H1 (cell line): ENCODE data around the gene NYAP2. TPM values are rescaled to one million over a fixed set of nuclear protein-coding genes. Genes with fewer than 3 reads are reported as not detected.

ENCODE experiments used
- CTCF ChIA-PET: fragments of 300-600 bp; sonication (Branson Sonifier 250); formaldehyde crosslinking; loops from one replicate; lab custom pipeline; 2021; ENCODE audit not compliant: partially characterized antibody; lab: Charles Lee
- POLR2A ChIA-PET: fragments of 300-600 bp; sonication (Branson Sonifier 250); formaldehyde crosslinking; loops from one replicate; lab custom pipeline; 2021; ENCODE audit warnings: inconsistent platforms; ENCODE audit not compliant: partially characterized antibody; lab: Charles Lee
- DNase-seq, 2 experiments: peaks; one replicate each; pipeline versions ENCODE4 v3.0.0 to v3.0.0-alpha.2; 2010 to 2022; ENCODE audit warnings: low spot score in 2 of 2, low read depth in 1 of 2, mixed read lengths in 1 of 2
- FAIRE-seq: peaks from 2 replicates; lab custom pipeline; 2011; peaks lifted over from hg19 to GRCh38; lab: Jason Lieb, UNC
- H2AFZ ChIP-seq: 2 replicates; pipeline ENCODE4 v1.8.1; 2012; ENCODE audit warnings: low read length, inconsistent platforms
- H2AK5ac ChIP-seq: 2 replicates; pipeline ENCODE4 v1.6.1; 2013; ENCODE audit warnings: low read depth, low read length
- H2BK120ac ChIP-seq: replicated peaks from 2 replicates; pipeline ENCODE3; 2013; ENCODE audit warnings: low read depth, low read length, inconsistent platforms
- H2BK12ac ChIP-seq: 2 replicates; pipeline ENCODE4 v1.6.1; 2013; ENCODE audit warnings: low read depth, low read length
- H2BK15ac ChIP-seq: 2 replicates; pipeline ENCODE4 v1.6.1; 2013; ENCODE audit warnings: low read length
- H2BK20ac ChIP-seq: 2 replicates; pipeline ENCODE4 v1.6.1; 2013; ENCODE audit warnings: low read length
- H2BK5ac ChIP-seq: 2 replicates; pipeline ENCODE4 v1.6.1; 2013; ENCODE audit warnings: low read depth, low read length
- H3K14ac ChIP-seq: 2 replicates; pipeline ENCODE4 v1.6.1; 2013; ENCODE audit warnings: inconsistent platforms; ENCODE audit not compliant: insufficient read length
- H3K18ac ChIP-seq: 2 replicates; pipeline ENCODE4 v1.6.1; 2013; ENCODE audit warnings: low read length; ENCODE audit errors: extremely low read depth
- H3K23ac ChIP-seq: 2 replicates; pipeline ENCODE4 v1.6.1; 2013; ENCODE audit warnings: inconsistent platforms; ENCODE audit not compliant: insufficient read length
- H3K23me2 ChIP-seq: 2 replicates; pipeline ENCODE4 v1.6.1; 2013; ENCODE audit warnings: low read depth, low read length
- H3K27ac ChIP-seq: 2 replicates; pipeline ENCODE4 v1.6.1; 2011; ENCODE audit warnings: low read depth, low read length, inconsistent platforms
- H3K27me3 ChIP-seq, 4 experiments: replicated peaks in 1 of 4; 1 replicate in 1 of 4; 2 replicates in 3 of 4; pipeline versions ENCODE4 v1.6.1 to v1.8.1; 2011 to 2013; ENCODE audit warnings: low read length in 3 of 4, mild to moderate bottlenecking in 3 of 4, inconsistent platforms in 2 of 4, mixed read lengths in 2 of 4, moderate library complexity in 1 of 4; ENCODE audit not compliant: control insufficient read depth in 3 of 4, insufficient read depth in 3 of 4; ENCODE audit errors: extremely low read depth in 1 of 4
- H3K36me3 ChIP-seq, 4 experiments: 2 replicates each; pipeline versions ENCODE4 v1.6.1 to v1.8.1; 2011 to 2013; ENCODE audit warnings: mild to moderate bottlenecking in 4 of 4, low read length in 3 of 4, moderate library complexity in 2 of 4, control low read depth in 1 of 4, inconsistent platforms in 1 of 4; ENCODE audit not compliant: insufficient read depth in 4 of 4, control insufficient read depth in 2 of 4
- H3K4ac ChIP-seq: replicated peaks from 2 replicates; pipeline ENCODE3; 2013; ENCODE audit warnings: low read length, low read depth, mixed read lengths, inconsistent platforms; ENCODE audit not compliant: insufficient read length
- H3K4me1 ChIP-seq, 4 experiments: replicated peaks in 1 of 4; 1 replicate in 1 of 4; 2 replicates in 3 of 4; pipeline versions ENCODE4 v1.6.1 to v1.8.1; 2011 to 2013; ENCODE audit warnings: low read length in 3 of 4, inconsistent platforms in 2 of 4, mixed read lengths in 1 of 4; ENCODE audit not compliant: insufficient read depth in 4 of 4, control insufficient read depth in 3 of 4
- H3K4me2 ChIP-seq, 2 experiments: 2 replicates each; pipeline versions ENCODE4 v1.6.1 to v1.8.1; 2011 to 2013; ENCODE audit warnings: low read depth in 2 of 2, low read length in 2 of 2, control low read depth in 1 of 2, inconsistent platforms in 1 of 2, mild to moderate bottlenecking in 1 of 2; ENCODE audit not compliant: insufficient read depth in 1 of 2
- H3K4me3 ChIP-seq, 4 experiments: fragments of 200-600, 300-600 bp in 1 of 4; sonication (generic), shearing (Covaris generic), sonication (Bioruptor Twin) in 1 of 4; 2 replicates each; pipeline versions ENCODE4 v1.5.1 to v1.8.1; 2011 to 2016; ENCODE audit warnings: low read length in 4 of 4, low read depth in 3 of 4, control low read depth in 2 of 4, inconsistent platforms in 2 of 4, mild to moderate bottlenecking in 2 of 4, mixed read lengths in 1 of 4, moderate library complexity in 1 of 4; ENCODE audit not compliant: insufficient read depth in 2 of 4; ENCODE audit errors: extremely low read depth in 1 of 4
- H3K56ac ChIP-seq: replicated peaks from 2 replicates; pipeline ENCODE3; 2013; ENCODE audit warnings: low read depth, mild to moderate bottlenecking, mixed read lengths, low read length, inconsistent platforms; ENCODE audit not compliant: insufficient read length
- H3K79me1 ChIP-seq: 2 replicates; pipeline ENCODE4 v1.6.1; 2013; ENCODE audit warnings: low read depth, low read length, control low read depth
- H3K79me2 ChIP-seq, 2 experiments: 2 replicates each; pipeline versions ENCODE4 v1.6.1 to v1.8.1; 2012 to 2013; ENCODE audit warnings: low read length in 2 of 2, mild to moderate bottlenecking in 2 of 2, inconsistent platforms in 1 of 2; ENCODE audit not compliant: insufficient read depth in 2 of 2, control insufficient read depth in 1 of 2
- H3K9ac ChIP-seq, 4 experiments: replicated peaks in 1 of 4; 1 replicate in 1 of 4; 2 replicates in 3 of 4; pipeline versions ENCODE4 v1.6.1 to v1.8.1; 2011 to 2013; ENCODE audit warnings: low read depth in 3 of 4, low read length in 3 of 4, control low read depth in 2 of 4, mild to moderate bottlenecking in 2 of 4, moderate library complexity in 2 of 4, inconsistent platforms in 1 of 4; ENCODE audit errors: extremely low read depth in 1 of 4
- H3K9me3 ChIP-seq, 2 experiments: 2 replicates each; pipeline versions ENCODE4 v1.6.1 to v1.8.1; 2012 to 2013; ENCODE audit warnings: mild to moderate bottlenecking in 2 of 2, moderate library complexity in 2 of 2, control low read depth in 1 of 2, inconsistent platforms in 1 of 2, low read depth in 1 of 2, low read length in 1 of 2, mixed read lengths in 1 of 2; ENCODE audit not compliant: insufficient read depth in 2 of 2
- H4K20me1 ChIP-seq, 2 experiments: replicated peaks in 1 of 2; 2 replicates each; pipeline versions ENCODE3 to v1.8.1; 2011 to 2013; ENCODE audit warnings: inconsistent platforms in 2 of 2, low read length in 2 of 2, mild to moderate bottlenecking in 1 of 2; ENCODE audit not compliant: insufficient read depth in 2 of 2, control insufficient read depth in 1 of 2
- H4K5ac ChIP-seq: 2 replicates; pipeline ENCODE4 v1.6.1; 2013; ENCODE audit warnings: low read length, low read depth, mixed read lengths, inconsistent platforms; ENCODE audit not compliant: insufficient read length
- H4K8ac ChIP-seq: 2 replicates; pipeline ENCODE4 v1.8.0; 2013; ENCODE audit warnings: mild to moderate bottlenecking, moderate library complexity, low read length, inconsistent platforms; ENCODE audit not compliant: insufficient read depth; ENCODE audit errors: extremely low read depth
- H4K91ac ChIP-seq: replicated peaks from 2 replicates; pipeline ENCODE3; 2013; ENCODE audit warnings: low read length, mixed read lengths, inconsistent platforms; ENCODE audit not compliant: insufficient read length
- HDAC6 ChIP-seq: IDR thresholded peaks from one replicate; pipeline ENCODE4 v1.7.1; 2012; ENCODE audit warnings: low read depth, mild to moderate bottlenecking, inconsistent platforms, low read length, moderate library complexity
- KDM4A ChIP-seq: IDR thresholded peaks from one replicate; pipeline ENCODE4 v1.7.1; 2012; ENCODE audit warnings: low read depth, mild to moderate bottlenecking, moderate library complexity, low read length, inconsistent platforms; ENCODE audit not compliant: severe bottlenecking
- MAFK ChIP-seq: IDR thresholded peaks from 2 replicates; pipeline ENCODE4 v1.6.1; 2012; ENCODE audit warnings: low read depth, mild to moderate bottlenecking, improper control_type of control experiment, low read length
- RFX5 ChIP-seq: IDR thresholded peaks from 2 replicates; pipeline ENCODE4 v1.6.1; 2011; ENCODE audit warnings: low read depth, low read length, improper control_type of control experiment, borderline replicate concordance
- SIX5 ChIP-seq: IDR thresholded peaks from 2 replicates; pipeline ENCODE4 v1.6.1; 2011; ENCODE audit warnings: mild to moderate bottlenecking, low read depth, low read length
- SP4 ChIP-seq: IDR thresholded peaks from 2 replicates; pipeline ENCODE4 v1.6.1; 2012; ENCODE audit warnings: low read length, inconsistent platforms
- TAF7 ChIP-seq: optimal IDR thresholded peaks from 2 replicates; pipeline ENCODE3; 2011; ENCODE audit warnings: low read depth, mild to moderate bottlenecking, inconsistent platforms, low read length, moderate library complexity, borderline replicate concordance
- WGBS, 2 experiments: shearing (Covaris generic) in 1 of 2; methylation state at CpG; one replicate each; pipeline versions ENCODE4 v1.1.6 to v1.1.7; 2013 to 2015; ENCODE audit warnings: low lambda C conversion rate in 2 of 2, mixed read lengths in 2 of 2, inconsistent platforms in 1 of 2, low coverage in 1 of 2, missing lambda C conversion rate in 1 of 2; ENCODE audit not compliant: insufficient replicate concordance in 2 of 2, insufficient coverage in 1 of 2, insufficient read length in 1 of 2; ENCODE audit errors: extremely low coverage in 1 of 2, missing lambda C conversion rate in 1 of 2; 5-methylcytosine and 5-hydroxymethylcytosine counted together
- polyA plus RNA-seq, 7 experiments: library from polyadenylated mRNA; depleted of rRNA in 3 of 7; stranded (reverse) in 5 of 7; unstranded in 2 of 7; fragments of >200 nt in 5 of 7; fragments of 200-250 nt in 2 of 7; gene quantifications; 1 replicate in 5 of 7; 2 replicates in 1 of 7; 4 replicates in 1 of 7; pipeline versions ENCODE4 v1.2.1 to v1.2.3, GENCODE V29; 2011 to 2013; ENCODE audit warnings: missing spikeins in 2 of 7, mixed read lengths in 2 of 7
- total RNA-seq: library from RNA; stranded (reverse); fragmentation: NEBNext Ultra II Directional; extraction: Animal tissue kit (Norgen Biotek cat#: 25700); gene quantifications from 2 replicates; pipeline ENCODE4 v1.2.1, GENCODE V29; 2021

Gene NYAP2
- total and polyA plus RNA-seq, 2 of the 8 experiments (the other 6 are each of a cell fraction or from before 2014, with no cell fraction given), result not detected

DNA sequence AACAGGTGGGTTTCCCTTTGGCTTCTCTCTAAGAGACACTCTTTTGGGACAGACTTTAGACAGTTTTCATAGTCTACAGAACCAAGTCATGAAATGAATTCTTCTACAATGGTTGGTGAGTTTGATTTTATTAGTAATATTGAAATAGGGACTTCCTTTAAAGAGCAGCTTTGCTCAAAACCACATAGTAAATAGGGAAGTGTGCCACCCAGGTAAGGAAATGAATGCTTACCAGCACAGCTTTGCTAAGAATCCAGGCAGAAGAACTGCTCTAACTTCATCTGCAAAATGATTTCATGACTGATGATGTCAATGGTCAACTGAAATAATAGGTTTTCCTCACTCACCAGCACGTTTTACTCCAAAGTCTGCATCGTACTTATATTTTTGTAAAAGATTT, 89.2 kb downstream of the NYAP2 start:
- WGBS, 2 experiments, result 82% methylated on average over 2 of the region's 2 CpGs; no CpG with 5 or more reads in 1 of the 2 experiments
- no peak overlapping the region for H2BK20ac ChIP-seq
- no peak for TF ChIP-seq HDAC6
- no peak for TF ChIP-seq SIX5
- TF ChIP-seq TAF7, result no peak
- no peak for TF ChIP-seq SP4
- TF ChIP-seq RFX5, result no peak
- TF ChIP-seq KDM4A, result no peak
- no peak for TF ChIP-seq MAFK

More for the DNA sequence above, 89.2 kb downstream of the NYAP2 start:
- Histone ChIP-seq H3K27ac (no peak overlapping the region), H3K4me3 (no peak overlapping the region), H2AK5ac (no peak overlapping the region), H3K18ac (no peak overlapping the region), H3K23me2 (no peaks in the 10 kb centered on the region), H3K4ac (no peak overlapping the region), H3K79me1 (no peaks in the 10 kb centered on the region), H2BK5ac (no peak overlapping the region), H2AFZ (no peak overlapping the region), H4K20me1 (no peaks in the 10 kb centered on the region), H2BK15ac (no peak overlapping the region), H3K14ac (no peak overlapping the region), H3K4me1 (no peaks in the 10 kb centered on the region), H3K79me2 (no peaks in the 10 kb centered on the region), H3K9me3 (no peaks in the 10 kb centered on the region), H3K36me3 (no peaks in the 10 kb centered on the region), H4K91ac (no peak overlapping the region), H2BK12ac (no peak overlapping the region), H3K56ac (no peak overlapping the region), H2BK120ac (no peak overlapping the region), H3K4me2 (no peak overlapping the region), H3K23ac (no peak overlapping the region), H3K27me3 (no peaks in the 10 kb centered on the region), H4K5ac (no peak overlapping the region), H3K9ac (no peak overlapping the region), H4K8ac (no peak overlapping the region)
- no peak for FAIRE-seq
- CTCF ChIA-PET, result interaction anchor here (1.3 kb wide), 1 partner anchor 11 kb away, joined by 3 read pairs; no protein-coding TSS in a partner anchor
- DNase-seq, result no peak
- POLR2A ChIA-PET, result no interaction called here
